ENCODE data around the gene RTN4. TPM values are rescaled to one million over a fixed set of nuclear protein-coding genes. Genes with fewer than 3 reads are reported as not detected.

Gene RTN4
- total and polyA plus RNA-seq, 11 donors = 46.1 to 250 (median 95.5) TPM

GRCh38 chr2:54952425-54952824, 97.8 kb downstream of the RTN4 start:
- DNase-seq (no peak), ATAC-seq (no peak)
- TF ChIP-seq POLR2A (IDR thresholded peaks at IDR 0.05) (no peak), CTCF (IDR thresholded peaks at IDR 0.05) (no peak)
- Histone ChIP-seq H3K4me3 (no peak overlapping the region), H3K9me3 (no peaks in the 10 kb centered on the region), H3K27ac (no peak overlapping the region), H3K36me3 (no peaks in the 10 kb centered on the region), H3K4me1 (no peaks in the 10 kb centered on the region), H3K27me3 (peaks cover 0 to 6% (median 0%) of the 10 kb centered on the region in 9 donors)
- WGBS, 4 donors = 67 to 77% (median 71%) methylated on average over 5 of the region's 5 CpGs
- intact Hi-C loops (cut with DNase I) = no loop called here

GRCh38 chr2:54950811-54951210, 99.4 kb downstream of the RTN4 start:
- H3K27me3 ChIP-seq = peaks cover 0 to 6% (median 0%) of the 10 kb centered on the region in 9 donors
- H3K4me1 ChIP-seq = peaks cover 0 to 9% (median 0%) of the 10 kb centered on the region in 12 donors
- intact Hi-C loops (cut with DNase I) = no loop called here
- H3K36me3 ChIP-seq = no peaks in the 10 kb centered on the region
- H3K4me3 ChIP-seq = no peak overlapping the region
- ATAC-seq = no peak
- TF ChIP-seq POLR2A (IDR thresholded peaks at IDR 0.05) (no peak), CTCF (IDR thresholded peaks at IDR 0.05) (no peak)
- H3K27ac ChIP-seq = no peak overlapping the region
- no peaks in the 10 kb centered on the region for H3K9me3 ChIP-seq
- no peak for DNase-seq
- WGBS, 4 donors = 95 to 98% (median 96%) methylated on average over 3 of the region's 3 CpGs

GRCh38 chr2:54949431-54949830, 100.8 kb downstream of the RTN4 start:
- 92 to 97% (median 96%) methylated on average over 6 of the region's 6 CpGs for WGBS, 4 donors
- H3K4me1 ChIP-seq = peaks cover 0 to 14% (median 0%) of the 10 kb centered on the region in 12 donors
- no peak overlapping the region for H3K4me3 ChIP-seq
- no peak overlapping the region for H3K27ac ChIP-seq
- no peak for TF ChIP-seq CTCF (IDR thresholded peaks at IDR 0.05)
- TF ChIP-seq POLR2A (IDR thresholded peaks at IDR 0.05) = no peak
- DNase-seq (no peak), ATAC-seq (no peak)
- no peaks in the 10 kb centered on the region for H3K36me3 ChIP-seq
- H3K9me3 ChIP-seq = no peaks in the 10 kb centered on the region
- intact Hi-C loops (cut with DNase I) = no loop called here
- peaks cover 0 to 6% (median 0%) of the 10 kb centered on the region in 9 donors for H3K27me3 ChIP-seq

- no peak for DNase-seq
- intact Hi-C loops (cut with DNase I) = no loop called here
- H3K9me3 ChIP-seq = no peaks in the 10 kb centered on the region
- WGBS, 4 donors = 81 to 85% (median 82%) methylated on average over 12 of the region's 12 CpGs
- TF ChIP-seq POLR2A (IDR thresholded peaks at IDR 0.05) (no peak), CTCF (IDR thresholded peaks at IDR 0.05) (no peak)
- H3K27me3 ChIP-seq = peaks cover 0 to 6% (median 0%) of the 10 kb centered on the region in 9 donors
- H3K27ac ChIP-seq = no peak overlapping the region
- H3K4me3 ChIP-seq = no peak overlapping the region
- H3K4me1 ChIP-seq = peaks cover 0 to 14% (median 0%) of the 10 kb centered on the region in 12 donors
- no peak for ATAC-seq
- no peaks in the 10 kb centered on the region for H3K36me3 ChIP-seq
Measured at GRCh38 chr2:54948120-54948519, 102.1 kb downstream of the RTN4 start.

Data from heart left ventricle (tissue), 16 donors.